Upper lobe of left lung (tissue), 6 donors: ENCODE data around the gene ZNF710. TPM values are rescaled to one million over a fixed set of nuclear protein-coding genes. Genes with fewer than 3 reads are reported as not detected.

ENCODE experiments used
- ATAC-seq, 2 donors: fragments of 200-7000 bp; cut with Tn5 transposase; one replicate each; pipeline ENCODE4 v1.9.1; 2022; ENCODE audit warnings: mild to moderate bottlenecking in 2 of 2, moderate library complexity in 2 of 2; ENCODE audit not compliant: low FRiP score in 2 of 2
- DNase-seq, 2 donors: peaks; one replicate each; pipeline ENCODE4 v3.0.0-alpha.2; 2019 to 2020
- H3K27ac ChIP-seq, 4 donors: fragments of 200-600 bp; sonication (generic); one replicate each; pipeline ENCODE4 v1.5.1; 2016 to 2019
- H3K27me3 ChIP-seq, 4 donors: fragments of 200-600 bp; sonication (generic); one replicate each; pipeline ENCODE4 v1.5.1; 2017 to 2019
- H3K36me3 ChIP-seq, 4 donors: fragments of 200-600 bp; sonication (generic); one replicate each; pipeline ENCODE4 v1.5.1; 2016 to 2019
- H3K4me1 ChIP-seq, 4 donors: fragments of 200-600 bp; sonication (generic); one replicate each; pipeline ENCODE4 v1.5.1; 2018 to 2019
- H3K4me3 ChIP-seq, 4 donors: fragments of 200-600 bp; sonication (generic); one replicate each; pipeline ENCODE4 v1.5.1; 2017 to 2019; ENCODE audit warnings: mild to moderate bottlenecking in 2 of 4, moderate library complexity in 1 of 4
- H3K9me3 ChIP-seq, 4 donors: fragments of 200-600 bp; sonication (generic); one replicate each; pipeline ENCODE4 v1.5.1; 2018 to 2019
- CTCF ChIP-seq, 6 experiments: fragments of 450-650 bp in 4 of 6; fragments of 200-600 bp in 2 of 6; sonication (generic) in 2 of 6; IDR thresholded peaks; one replicate each; pipeline ENCODE4 v1.5.1; 2016 to 2019; ENCODE audit warnings: antibody characterized with exemption in 6 of 6
- EP300 ChIP-seq, 4 donors: sonication (generic); formaldehyde crosslinking; IDR thresholded peaks; one replicate each; pipeline ENCODE4 v1.5.1; 2017; ENCODE audit warnings: antibody characterized with exemption in 4 of 4, control low read depth in 2 of 4
- POLR2A ChIP-seq, 4 donors: fragments of 450-650 bp; IDR thresholded peaks; one replicate each; pipeline ENCODE4 v1.5.1; 2016 to 2017; ENCODE audit warnings: antibody characterized with exemption in 4 of 4, mild to moderate bottlenecking in 2 of 4
- POLR2AphosphoS5 ChIP-seq, 2 donors: sonication (generic); formaldehyde crosslinking; IDR thresholded peaks; one replicate each; pipeline ENCODE4 v1.5.1; 2017; ENCODE audit warnings: antibody characterized with exemption in 2 of 2
- WGBS, 2 donors: methylation state at CpG; one replicate each; pipeline ENCODE4 v1.1.5; 2017 to 2018; 5-methylcytosine and 5-hydroxymethylcytosine counted together
- total RNA-seq, 6 donors: library from RNA; depleted of rRNA in 4 of 6; stranded (reverse); fragments of >200 nt in 4 of 6; gene quantifications; one replicate each; pipeline versions ENCODE4 v1.1.0 to v1.2.1, GENCODE V29; 2016 to 2021
- donor health status: DM: no; HTN: no; CAD: no; lungs with moderate emphysema.
- donor health status: DM: no; HTN: yes; CAD: no; lungs with severe emphysema.

The ZNF710 gene
- total RNA-seq, 6 donors from 2014 or later = 26.0 to 51.3 (median 44.5) TPM

- no peaks in the 10 kb centered on the region for H3K9me3 ChIP-seq
- TF ChIP-seq POLR2A (IDR thresholded peaks at IDR 0.05) = no peak
- TF ChIP-seq POLR2AphosphoS5 (IDR thresholded peaks at IDR 0.05) = no peak
- TF ChIP-seq CTCF (IDR thresholded peaks at IDR 0.05) = no peak
- no peak for TF ChIP-seq EP300 (IDR thresholded peaks at IDR 0.05)
- ATAC-seq (no peak), DNase-seq (no peak)
- no peaks in the 10 kb centered on the region for H3K36me3 ChIP-seq
- peaks cover 57 to 63% (median 60%) of the 10 kb centered on the region in 4 donors for H3K4me1 ChIP-seq
- no peaks in the 10 kb centered on the region for H3K27me3 ChIP-seq
- peak overlapping the region in 1 of 4 donors; percentile 4 for H3K27ac ChIP-seq
- no peak overlapping the region for H3K4me3 ChIP-seq
- 94 to 96% methylated on average over 12 of the region's 12 CpGs for WGBS, 2 donors
Measured at GRCh38 chr15:90042356-90042755, 41.2 kb downstream of the ZNF710 start.

GRCh38 chr15:90042766-90043529, 41.8 kb downstream of the ZNF710 start:
- no peaks in the 10 kb centered on the region for H3K9me3 ChIP-seq
- TF ChIP-seq POLR2AphosphoS5 (IDR thresholded peaks at IDR 0.05) (no peak), EP300 (IDR thresholded peaks at IDR 0.05) (no peak), POLR2A (IDR thresholded peaks at IDR 0.05) (no peak), CTCF (IDR thresholded peaks at IDR 0.05) (no peak)
- DNase-seq (peak; percentile 17 to 56), ATAC-seq (no peak)
- no peaks in the 10 kb centered on the region for H3K27me3 ChIP-seq
- peaks cover 56 to 63% (median 60%) of the 10 kb centered on the region in 4 donors for H3K4me1 ChIP-seq
- no peaks in the 10 kb centered on the region for H3K36me3 ChIP-seq
- WGBS, 2 donors = 80 to 89% methylated on average over 12 to 27 of the region's 27 CpGs
- H3K27ac ChIP-seq = peak overlapping the region in 2 of 4 donors; percentile 4 to 12
- no peak overlapping the region for H3K4me3 ChIP-seq

- no peak for TF ChIP-seq CTCF (IDR thresholded peaks at IDR 0.05)
- no peak for TF ChIP-seq EP300 (IDR thresholded peaks at IDR 0.05)
- TF ChIP-seq POLR2A (IDR thresholded peaks at IDR 0.05) = no peak
- no peak for TF ChIP-seq POLR2AphosphoS5 (IDR thresholded peaks at IDR 0.05)
Measured at GRCh38 chr15:90043530-90044010, 42.4 kb downstream of the ZNF710 start.

GRCh38 chr15:90044191-90044590, 43.1 kb downstream of the ZNF710 start:
- ATAC-seq (no peak), DNase-seq (peak in 1 of 2 donors; percentile 53)
- H3K9me3 ChIP-seq = no peaks in the 10 kb centered on the region
- no peaks in the 10 kb centered on the region for H3K36me3 ChIP-seq
- peak overlapping the region in 1 of 4 donors; percentile 14 for H3K27ac ChIP-seq
- H3K4me3 ChIP-seq = no peak overlapping the region
- peaks cover 52 to 62% (median 56%) of the 10 kb centered on the region in 4 donors for H3K4me1 ChIP-seq
- 90 to 94% methylated on average over 9 to 14 of the region's 14 CpGs for WGBS, 2 donors
- TF ChIP-seq CTCF (IDR thresholded peaks at IDR 0.05) (no peak), POLR2A (IDR thresholded peaks at IDR 0.05) (no peak), POLR2AphosphoS5 (IDR thresholded peaks at IDR 0.05) (no peak), EP300 (IDR thresholded peaks at IDR 0.05) (no peak)
- H3K27me3 ChIP-seq = no peaks in the 10 kb centered on the region

More at GRCh38 chr15:90043530-90044010, 42.4 kb downstream of the ZNF710 start:
- Histone ChIP-seq H3K36me3 (no peaks in the 10 kb centered on the region), H3K27me3 (no peaks in the 10 kb centered on the region), H3K9me3 (no peaks in the 10 kb centered on the region), H3K4me3 (no peak overlapping the region), H3K4me1 (peaks cover 56 to 64% (median 60%) of the 10 kb centered on the region in 4 donors), H3K27ac (peak overlapping the region in 1 of 4 donors; percentile 12)
- ATAC-seq = no peak
- WGBS, 2 donors = 91 to 94% methylated on average over 5 of the region's 5 CpGs
- peak in 1 of 2 donors; percentile 15 for DNase-seq
